Measurements from ENCODE around the gene MYO3A. TPM values are rescaled to one million over a fixed set of nuclear protein-coding genes. Genes with fewer than 3 reads are reported as not detected.

Gene MYO3A, protein sequence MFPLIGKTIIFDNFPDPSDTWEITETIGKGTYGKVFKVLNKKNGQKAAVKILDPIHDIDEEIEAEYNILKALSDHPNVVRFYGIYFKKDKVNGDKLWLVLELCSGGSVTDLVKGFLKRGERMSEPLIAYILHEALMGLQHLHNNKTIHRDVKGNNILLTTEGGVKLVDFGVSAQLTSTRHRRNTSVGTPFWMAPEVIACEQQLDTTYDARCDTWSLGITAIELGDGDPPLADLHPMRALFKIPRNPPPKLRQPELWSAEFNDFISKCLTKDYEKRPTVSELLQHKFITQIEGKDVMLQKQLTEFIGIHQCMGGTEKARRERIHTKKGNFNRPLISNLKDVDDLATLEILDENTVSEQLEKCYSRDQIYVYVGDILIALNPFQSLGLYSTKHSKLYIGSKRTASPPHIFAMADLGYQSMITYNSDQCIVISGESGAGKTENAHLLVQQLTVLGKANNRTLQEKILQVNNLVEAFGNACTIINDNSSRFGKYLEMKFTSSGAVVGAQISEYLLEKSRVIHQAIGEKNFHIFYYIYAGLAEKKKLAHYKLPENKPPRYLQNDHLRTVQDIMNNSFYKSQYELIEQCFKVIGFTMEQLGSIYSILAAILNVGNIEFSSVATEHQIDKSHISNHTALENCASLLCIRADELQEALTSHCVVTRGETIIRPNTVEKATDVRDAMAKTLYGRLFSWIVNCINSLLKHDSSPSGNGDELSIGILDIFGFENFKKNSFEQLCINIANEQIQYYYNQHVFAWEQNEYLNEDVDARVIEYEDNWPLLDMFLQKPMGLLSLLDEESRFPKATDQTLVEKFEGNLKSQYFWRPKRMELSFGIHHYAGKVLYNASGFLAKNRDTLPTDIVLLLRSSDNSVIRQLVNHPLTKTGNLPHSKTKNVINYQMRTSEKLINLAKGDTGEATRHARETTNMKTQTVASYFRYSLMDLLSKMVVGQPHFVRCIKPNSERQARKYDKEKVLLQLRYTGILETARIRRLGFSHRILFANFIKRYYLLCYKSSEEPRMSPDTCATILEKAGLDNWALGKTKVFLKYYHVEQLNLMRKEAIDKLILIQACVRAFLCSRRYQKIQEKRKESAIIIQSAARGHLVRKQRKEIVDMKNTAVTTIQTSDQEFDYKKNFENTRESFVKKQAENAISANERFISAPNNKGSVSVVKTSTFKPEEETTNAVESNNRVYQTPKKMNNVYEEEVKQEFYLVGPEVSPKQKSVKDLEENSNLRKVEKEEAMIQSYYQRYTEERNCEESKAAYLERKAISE (N-terminal part only)
- 0.16 and 1.0 TPM in 2 replicates for total RNA-seq

DNA sequence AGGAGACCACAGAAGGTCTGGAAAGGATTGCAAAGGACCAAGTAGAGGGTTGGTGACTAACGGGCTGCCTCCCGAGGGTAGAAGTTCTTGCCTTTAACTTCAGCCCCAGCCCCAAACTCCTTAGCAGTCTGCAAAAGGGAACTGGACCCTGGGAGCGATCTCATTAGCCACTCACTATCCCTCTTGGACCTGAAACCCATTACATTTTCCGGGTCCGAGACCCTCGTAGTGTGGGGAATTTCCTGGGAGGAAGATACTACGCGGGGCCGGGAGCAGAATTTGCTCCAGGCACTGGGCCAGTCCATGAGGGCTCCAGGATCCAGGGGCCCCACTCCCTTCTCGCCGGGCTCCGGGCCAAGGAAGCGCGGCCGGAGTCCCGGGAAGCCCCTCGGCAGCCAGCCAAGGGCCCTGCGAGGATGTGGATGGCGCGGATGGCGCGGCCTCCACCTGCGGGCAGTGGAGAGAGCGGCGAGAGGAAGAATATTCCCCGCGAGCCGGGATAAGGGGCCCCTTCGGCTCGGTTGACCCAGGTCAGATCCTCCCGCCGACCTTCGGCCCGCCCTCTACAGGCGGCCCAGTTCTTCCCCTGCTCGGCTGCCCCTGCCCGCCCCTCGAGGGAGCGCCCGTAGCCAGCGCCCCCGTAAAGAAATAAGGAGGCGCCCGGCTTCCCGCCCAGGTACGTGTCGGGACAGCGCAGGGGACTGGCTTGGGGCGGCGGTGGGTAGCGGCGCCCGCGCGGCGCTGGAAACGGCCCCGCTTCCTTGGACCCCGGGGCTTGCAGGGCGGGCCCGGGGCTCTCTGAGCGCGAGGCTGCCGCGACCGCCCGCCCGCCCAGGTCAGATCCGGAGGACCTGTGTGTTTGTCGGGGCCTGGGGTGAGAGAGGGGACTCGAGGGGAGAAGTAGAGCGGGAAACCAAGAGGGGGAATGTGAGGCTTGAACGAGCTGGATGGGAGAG lies at the start of gene MYO3A:
Gene MYO3A (plus strand): TSS at position 577 of the 956 bp plus-strand sequence. CDS start 17,882 bp downstream, outside the sequence.

DNA sequence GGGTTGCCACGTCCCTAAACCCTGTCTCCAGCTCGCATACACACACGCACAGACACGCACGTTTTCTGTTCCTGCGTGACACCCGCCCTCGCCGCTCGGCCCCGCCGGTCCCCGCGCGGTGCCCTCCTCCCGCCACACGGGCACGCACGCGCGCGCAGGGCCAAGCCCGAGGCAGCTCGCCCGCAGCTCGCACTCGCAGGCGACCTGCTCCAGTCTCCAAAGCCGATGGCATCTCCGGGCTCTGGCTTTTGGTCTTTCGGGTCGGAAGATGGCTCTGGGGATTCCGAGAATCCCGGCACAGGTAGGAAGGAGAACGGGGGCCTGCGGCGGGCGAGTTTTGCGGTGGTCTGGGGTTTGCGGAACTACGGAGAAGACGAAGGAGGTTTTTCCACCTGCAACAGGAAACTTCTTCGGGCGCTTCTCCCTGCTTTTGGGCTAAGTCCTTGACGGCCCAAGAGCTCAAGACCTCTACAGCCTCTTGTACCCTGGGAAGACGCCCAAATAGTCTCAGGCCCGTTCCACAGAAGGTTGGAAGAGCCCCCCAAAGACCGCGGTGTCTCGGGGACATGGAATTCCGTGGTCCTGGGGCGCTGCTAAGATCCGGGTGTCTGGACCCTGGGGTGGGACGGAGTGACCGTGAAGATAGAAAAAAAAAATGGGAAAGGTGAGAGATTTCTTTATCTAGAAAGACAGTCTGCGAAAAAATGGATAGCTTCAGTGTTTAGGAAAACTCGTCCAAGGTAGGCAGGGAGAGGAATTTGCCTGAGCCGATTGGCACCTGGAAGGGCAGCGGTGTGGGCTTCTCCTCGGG lies 282.8 kb downstream of the MYO3A start, which contains the start of gene GAD2:
Gene GAD2 (plus strand): TSS at position 190 of the 811 bp plus-strand sequence. CDS start 36 bp downstream, at position 226.

All from mesangial cell (primary cell).